H9 (cell line): ENCODE measurements around the gene CEACAM16. TPM values are rescaled to one million over a fixed set of nuclear protein-coding genes. Genes with fewer than 3 reads are reported as not detected.

Experiments
- DNase-seq: peaks from one replicate; pipeline ENCODE4 v3.0.0-alpha.2; 2017
- H2AFZ ChIP-seq: one replicate; pipeline ENCODE4 v1.6.1; 2013; ENCODE audit warnings: mild to moderate bottlenecking, low read length, control low read depth, moderate library complexity
- H2AK5ac ChIP-seq: 2 replicates; pipeline ENCODE4 v1.6.1; 2013; ENCODE audit warnings: low read length, control low read depth, mixed read lengths; ENCODE audit not compliant: insufficient read length
- H2BK120ac ChIP-seq: one replicate; pipeline ENCODE4 v1.6.1; 2013; ENCODE audit warnings: low read depth, mild to moderate bottlenecking, low read length, control low read depth, inconsistent platforms; ENCODE audit not compliant: poor library complexity, severe bottlenecking
- H2BK12ac ChIP-seq: 2 replicates; pipeline ENCODE4 v1.6.1; 2013; ENCODE audit warnings: low read length, control low read depth, mixed read lengths, low read depth; ENCODE audit not compliant: insufficient read length
- H2BK15ac ChIP-seq: 2 replicates; pipeline ENCODE4 v1.6.1; 2013; ENCODE audit warnings: low read depth, low read length, control low read depth
- H2BK20ac ChIP-seq: one replicate; pipeline ENCODE4 v1.6.1; 2013; ENCODE audit warnings: low read depth, mild to moderate bottlenecking, low read length, control low read depth, inconsistent platforms; ENCODE audit not compliant: poor library complexity, severe bottlenecking
- H2BK5ac ChIP-seq: 2 replicates; pipeline ENCODE4 v1.6.1; 2013; ENCODE audit warnings: low read length, control low read depth, mixed read lengths; ENCODE audit not compliant: insufficient read length
- H3K14ac ChIP-seq: 2 replicates; pipeline ENCODE4 v1.6.1; 2013; ENCODE audit warnings: low read length, control low read depth; ENCODE audit not compliant: insufficient read depth
- H3K18ac ChIP-seq: 2 replicates; pipeline ENCODE4 v1.6.1; 2013; ENCODE audit warnings: low read depth, mild to moderate bottlenecking, mixed read lengths, low read length, control low read depth; ENCODE audit not compliant: insufficient read length
- H3K23ac ChIP-seq: 2 replicates; pipeline ENCODE4 v1.6.1; 2013; ENCODE audit warnings: low read length, control low read depth, mixed read lengths, low read depth; ENCODE audit not compliant: insufficient read length
- H3K23me2 ChIP-seq: 2 replicates; pipeline ENCODE4 v1.6.1; 2013; ENCODE audit warnings: low read depth, mild to moderate bottlenecking, mixed read lengths, low read length, control low read depth; ENCODE audit not compliant: insufficient read length, poor library complexity, severe bottlenecking
- H3K27ac ChIP-seq: 2 replicates; pipeline ENCODE4 v1.5.1; 2013; ENCODE audit warnings: low read length, control low read depth, mixed read lengths, low read depth; ENCODE audit not compliant: insufficient read length
- H3K27me3 ChIP-seq: 2 replicates; pipeline ENCODE4 v1.6.1; 2013; ENCODE audit warnings: low read length, control low read depth, inconsistent platforms; ENCODE audit not compliant: insufficient read depth
- H3K4ac ChIP-seq: 2 replicates; pipeline ENCODE4 v1.6.1; 2013; ENCODE audit warnings: low read depth, mild to moderate bottlenecking, control low read depth, inconsistent platforms, low read length, moderate library complexity
- H3K4me1 ChIP-seq: 2 replicates; pipeline ENCODE4 v1.6.1; 2013; ENCODE audit warnings: low read length, control low read depth, inconsistent platforms; ENCODE audit not compliant: insufficient read depth
- H3K4me2 ChIP-seq: 2 replicates; pipeline ENCODE4 v1.6.1; 2013; ENCODE audit warnings: low read length, control low read depth, mixed read lengths; ENCODE audit not compliant: insufficient read length, insufficient read depth
- H3K56ac ChIP-seq: 2 replicates; pipeline ENCODE4 v1.6.1; 2013; ENCODE audit warnings: low read depth, mild to moderate bottlenecking, mixed read lengths, low read length, control low read depth; ENCODE audit not compliant: insufficient read length
- H3K79me1 ChIP-seq: 2 replicates; pipeline ENCODE4 v1.6.1; 2013; ENCODE audit warnings: low read depth, mild to moderate bottlenecking, moderate library complexity, low read length, control low read depth, inconsistent platforms; ENCODE audit not compliant: insufficient read depth, poor library complexity, severe bottlenecking
- H3K79me2 ChIP-seq: 2 replicates; pipeline ENCODE4 v1.6.1; 2013; ENCODE audit warnings: low read length, control low read depth, inconsistent platforms; ENCODE audit not compliant: insufficient read depth
- H3K9ac ChIP-seq: 2 replicates; pipeline ENCODE4 v1.6.1; 2013; ENCODE audit warnings: low read length, control low read depth, mixed read lengths; ENCODE audit not compliant: insufficient read length; ENCODE audit errors: extremely low read depth
- H3K9me3 ChIP-seq: one replicate; pipeline ENCODE4 v1.6.1; 2013; ENCODE audit warnings: low read depth, low read length, inconsistent platforms; ENCODE audit not compliant: control insufficient read depth
- H3T11ph ChIP-seq: one replicate; pipeline ENCODE4 v1.6.1; 2013; ENCODE audit warnings: mild to moderate bottlenecking, low read length, control low read depth, inconsistent platforms
- H4K20me1 ChIP-seq: one replicate; pipeline ENCODE4 v1.6.1; 2013; ENCODE audit not compliant: control insufficient read depth, insufficient read length, insufficient read depth
- H4K5ac ChIP-seq: 2 replicates; pipeline ENCODE4 v1.6.1; 2013; ENCODE audit warnings: low read depth, mild to moderate bottlenecking, mixed read lengths, low read length, control low read depth; ENCODE audit not compliant: insufficient read length
- H4K8ac ChIP-seq: replicated peaks from 2 replicates; pipeline ENCODE4 v1.6.1; 2013; ENCODE audit warnings: low read length, control low read depth, mixed read lengths, low read depth; ENCODE audit not compliant: insufficient read length
- H4K91ac ChIP-seq: 2 replicates; pipeline ENCODE4 v1.6.1; 2013; ENCODE audit warnings: low read depth, mild to moderate bottlenecking, moderate library complexity, mixed read lengths, low read length, control low read depth; ENCODE audit not compliant: insufficient read length
- H3K27ac Mint-ChIP-seq, 3 experiments: 2 replicates in 2 of 3; 3 replicates in 1 of 3; pipeline ENCODE4 v1.8.0; 2020 to 2021; ENCODE audit warnings: mixed read lengths in 3 of 3, mild to moderate bottlenecking in 1 of 3, moderate library complexity in 1 of 3
- H3K27me3 Mint-ChIP-seq: 2 replicates; pipeline ENCODE4 v1.8.0; 2021; ENCODE audit warnings: low read depth, mild to moderate bottlenecking, moderate library complexity, mixed read lengths
- H3K36me3 Mint-ChIP-seq, 3 experiments: 2 replicates in 2 of 3; 3 replicates in 1 of 3; pipeline ENCODE4 v1.8.0; 2020 to 2021; ENCODE audit warnings: low read depth in 3 of 3, mixed read lengths in 3 of 3; ENCODE audit not compliant: insufficient read depth in 1 of 3
- H3K4me1 Mint-ChIP-seq, 2 experiments: 2 replicates each; pipeline ENCODE4 v1.8.0; 2020; ENCODE audit warnings: mixed read lengths in 2 of 2
- H3K4me3 Mint-ChIP-seq, 2 experiments: 2 replicates in 1 of 2; 3 replicates in 1 of 2; pipeline ENCODE4 v1.8.0; 2020 to 2021; ENCODE audit warnings: mild to moderate bottlenecking in 2 of 2, mixed read lengths in 2 of 2, moderate library complexity in 1 of 2
- H3K9me3 Mint-ChIP-seq, 2 experiments: 2 replicates in 1 of 2; 3 replicates in 1 of 2; pipeline ENCODE4 v1.8.0; 2020; ENCODE audit warnings: mild to moderate bottlenecking in 2 of 2, mixed read lengths in 2 of 2, moderate library complexity in 1 of 2
- CTCF ChIP-seq: fragments of 200-600 bp; sonication (generic); conservative IDR thresholded peaks from 3 replicates; pipeline ENCODE4 v1.8.0; 2021; ENCODE audit warnings: antibody characterized with exemption, mild to moderate bottlenecking
- WGBS: extraction: QIAGEN DNeasy Blood & Tissue Kit; methylation state at CpG from one replicate; pipeline ENCODE4 v1.1.7; 2013; ENCODE audit warnings: missing lambda C conversion rate, low lambda C conversion rate, mixed read lengths; ENCODE audit not compliant: insufficient read length; ENCODE audit errors: extremely low coverage; 5-methylcytosine and 5-hydroxymethylcytosine counted together
- microRNA-seq: library from miRNA; unstranded; fragments of <30 nt; microRNA quantifications from one replicate; pipeline ENCODE4, GENCODE V29; 2020; ENCODE audit warnings: borderline microRNAs expressed
- total RNA-seq: library from RNA; stranded (reverse); gene quantifications from 2 replicates; pipeline ENCODE4 v1.2.1, GENCODE V29; 2021

The CEACAM16 gene
- total RNA-seq, 1 experiment from 2014 or later: not detected

DNA sequence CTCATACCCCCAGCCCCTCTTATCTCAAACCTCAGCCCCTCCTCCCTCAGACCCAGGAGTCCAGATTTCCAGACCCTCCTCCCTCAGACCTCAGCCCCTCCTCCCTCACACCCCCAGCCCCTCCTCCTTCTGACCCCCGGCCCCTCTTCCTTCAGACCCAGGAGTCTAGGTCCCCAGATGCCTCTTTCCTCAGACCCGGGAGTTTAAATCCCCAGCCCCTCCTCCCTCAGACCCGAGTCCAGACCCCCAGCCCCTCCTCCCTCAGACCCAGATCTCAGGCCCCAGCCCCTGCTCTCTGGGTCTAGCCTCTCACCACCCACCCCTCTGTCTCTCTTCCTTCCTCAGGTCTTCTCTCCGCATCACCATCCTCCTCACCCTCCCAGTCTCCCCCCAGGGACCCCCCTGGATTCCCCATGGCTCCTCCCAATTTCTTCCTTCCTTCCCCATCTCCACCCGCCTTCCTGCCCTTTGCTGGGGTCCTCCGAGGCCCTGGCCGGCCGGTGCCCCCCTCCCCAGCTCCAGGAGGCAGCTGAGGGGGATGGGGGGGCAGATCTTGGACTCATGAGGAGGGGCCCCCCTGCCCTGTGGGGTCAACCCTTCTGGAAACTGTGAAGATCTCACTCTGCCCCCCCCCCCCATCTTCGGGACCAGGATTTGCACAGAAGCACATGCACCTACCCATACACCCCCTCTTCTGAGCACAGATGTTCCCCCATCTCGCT is 60.3 kb downstream of the CEACAM16 start:
- H3K23me2 ChIP-seq: peaks cover 16% of the 10 kb centered on the region
- no peak overlapping the region for H4K8ac ChIP-seq
- DNase-seq: no peak
- no peaks in the 10 kb centered on the region; a peak in 1 of 7 replicates for H3K36me3 Mint-ChIP-seq
- H2BK5ac ChIP-seq: no peak overlapping the region
- peaks cover 18 to 31% of the 10 kb centered on the region in 2 experiments for H3K4me1 Mint-ChIP-seq
- no peak overlapping the region for H3K27ac ChIP-seq
- H3K27me3 ChIP-seq: peaks cover 25% of the 10 kb centered on the region
- H3T11ph ChIP-seq: no peak overlapping the region
- H4K91ac ChIP-seq: no peak overlapping the region
- H4K5ac ChIP-seq: no peak overlapping the region
- no peak overlapping the region for H2BK12ac ChIP-seq
- no peak overlapping the region for H2BK120ac ChIP-seq
- no CpG with 5 or more reads among the region's 10 CpGs for WGBS
- TF ChIP-seq CTCF: no peak
- H3K4me3 Mint-ChIP-seq: no peak overlapping the region
- H3K9me3 ChIP-seq: no peaks in the 10 kb centered on the region
- H2AFZ ChIP-seq: no peak overlapping the region
- no peak overlapping the region for H3K23ac ChIP-seq
- no peak overlapping the region for H3K14ac ChIP-seq
- H2BK20ac ChIP-seq: no peak overlapping the region
- H3K4me2 ChIP-seq: no peak overlapping the region
- H3K9me3 Mint-ChIP-seq: no peaks in the 10 kb centered on the region; a peak in 1 of 5 replicates
- H3K4me1 ChIP-seq: no peaks in the 10 kb centered on the region
- H3K4ac ChIP-seq: no peak overlapping the region
- H3K27me3 Mint-ChIP-seq: peaks cover 70% of the 10 kb centered on the region
- no peak overlapping the region for H3K56ac ChIP-seq
- H2BK15ac ChIP-seq: no peak overlapping the region
- H3K27ac Mint-ChIP-seq: no peak overlapping the region
- no peaks in the 10 kb centered on the region for H3K79me1 ChIP-seq
- no peak overlapping the region for H2AK5ac ChIP-seq
- no peaks in the 10 kb centered on the region for H3K79me2 ChIP-seq
- no peak overlapping the region for H3K9ac ChIP-seq
- no peak overlapping the region for H3K18ac ChIP-seq
- H4K20me1 ChIP-seq: no peaks in the 10 kb centered on the region

Small RNA genes lying within 50 kb of the gene (microRNA-seq; reads per million reads assigned to microRNA genes)
- gene MIR4531 (not detected), gene MIR8085 (not detected)

Other genes with a start within 250 kb of the CEACAM16 start
- gene ZNF180, start 198.6 kb upstream of the CEACAM16 start, total RNA-seq: 13.2 and 13.6 TPM in 2 replicates
- not detected in 2 replicates for gene CEACAM20, start 169.5 kb upstream of the CEACAM16 start, total RNA-seq
- not detected in 2 replicates for gene IGSF23, start 85.6 kb upstream of the CEACAM16 start, total RNA-seq
- gene PVR, start 55.2 kb upstream of the CEACAM16 start, total RNA-seq: 29.2 and 30.5 TPM in 2 replicates
- gene CEACAM19, start 27.7 kb upstream of the CEACAM16 start, total RNA-seq: 3.5 and 4.6 TPM in 2 replicates
- gene BCL3, start 49.6 kb downstream of the CEACAM16 start, total RNA-seq: 1.2 and 2.2 TPM in 2 replicates
- gene CBLC, start 78.7 kb downstream of the CEACAM16 start, total RNA-seq: 14.2 and 15.9 TPM in 2 replicates
- 73.0 and 78.5 TPM in 2 replicates for gene BCAM, start 110.0 kb downstream of the CEACAM16 start, total RNA-seq
- gene NECTIN2, start 147.1 kb downstream of the CEACAM16 start, total RNA-seq: 175 and 176 TPM in 2 replicates
- 180 and 190 TPM in 2 replicates for gene TOMM40, start 192.1 kb downstream of the CEACAM16 start, total RNA-seq
- 530 and 547 TPM in 2 replicates for gene APOE, start 206.6 kb downstream of the CEACAM16 start, total RNA-seq
- gene APOC1, start 215.5 kb downstream of the CEACAM16 start, total RNA-seq: 77.0 and 78.1 TPM in 2 replicates
- not detected in 2 replicates for gene APOC4, start 243.1 kb downstream of the CEACAM16 start, total RNA-seq
- not detected in 2 replicates for gene APOC2, start 246.9 kb downstream of the CEACAM16 start, total RNA-seq